Spleen (tissue), 7 donors: ENCODE measurements around the gene LRP10.

Experiments
- CTCF ChIP-seq, 11 experiments: fragments of 200-600 bp in 7 of 11; fragments of 450-650 bp in 4 of 11; sonication (generic) in 4 of 11; IDR thresholded peaks in 8 of 11; conservative IDR thresholded peaks in 3 of 11; 1 replicate in 7 of 11; 2 replicates in 4 of 11; pipeline versions ENCODE4 v1.4.0 to v1.8.0; 2016 to 2021; ENCODE audit warnings: antibody characterized with exemption in 11 of 11, inconsistent platforms in 4 of 11, mild to moderate bottlenecking in 1 of 11
- POLR2A ChIP-seq, 3 donors: fragments of 450-650 bp; IDR thresholded peaks; one replicate each; pipeline ENCODE4 v1.5.1; 2017; ENCODE audit warnings: antibody characterized with exemption in 3 of 3, mild to moderate bottlenecking in 1 of 3
- POLR2AphosphoS5 ChIP-seq, 3 donors: sonication (generic); formaldehyde crosslinking; IDR thresholded peaks; one replicate each; pipeline ENCODE4 v1.5.1; 2017; ENCODE audit warnings: antibody characterized with exemption in 3 of 3
- donor health status: DM: no; HTN: no; CAD: no; lungs with moderate emphysema.
- donor health status: DM: no; HTN: no; CAD: no.
- donor health status: DM: no; HTN: no; CAD: no.

DNA sequence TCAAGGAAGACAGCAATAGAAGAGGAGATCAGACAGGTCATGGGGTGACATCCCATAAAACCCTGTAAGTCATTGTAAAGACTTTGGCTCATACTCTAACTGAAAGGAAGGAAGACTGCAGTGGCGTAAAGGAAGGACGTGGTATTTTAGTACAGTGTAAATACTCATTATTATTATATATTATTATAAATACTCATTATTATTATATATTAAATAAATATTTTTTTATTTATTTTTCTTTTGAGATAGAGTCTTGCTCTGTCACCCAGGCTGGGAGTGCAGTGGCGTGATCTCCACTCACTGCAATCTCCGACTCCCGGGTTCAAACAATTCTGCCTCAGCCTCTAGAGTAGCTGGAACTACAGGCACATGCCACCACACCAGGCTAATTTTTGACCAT is 15.1 kb upstream of the LRP10 start:
- no peak for TF ChIP-seq CTCF (IDR thresholded peaks at IDR 0.05 in 8 of 11, conservative IDR thresholded peaks at IDR 0.05 in 3 of 11)
- TF ChIP-seq POLR2A (IDR thresholded peaks at IDR 0.05) = no peak
- no peak for TF ChIP-seq POLR2AphosphoS5 (IDR thresholded peaks at IDR 0.05)
